HEK293 (cell line): ENCODE results near the gene AMPH.

ENCODE experiments used
- CTCF ChIA-PET: fragments of 350-600 bp; formaldehyde crosslinking; extraction: SDS; loops from one replicate; lab custom pipeline; 2021; ENCODE audit warnings: antibody characterized with exemption; lab: Yijun Ruan, JAX
- POLR2A ChIA-PET: fragments of 300-600 bp; formaldehyde crosslinking; extraction: SDS; loops from one replicate; lab custom pipeline; 2020; ENCODE audit warnings: antibody characterized with exemption, inconsistent platforms; lab: Yijun Ruan, JAX
- H3K27ac ChIP-seq: fragments of 200-500 bp; sonication (Bioruptor generic); 2 replicates; pipeline ENCODE4 v1.5.1; 2014; ENCODE audit warnings: low read depth, low read length, control low read depth, inconsistent platforms; ENCODE audit errors: extremely low read depth
- H3K36me3 ChIP-seq, 2 experiments: fragments of 200-500 bp in 1 of 2; sonication (Bioruptor generic) in 1 of 2; 1 replicate in 1 of 2; 2 replicates in 1 of 2; pipeline ENCODE4 v1.5.1; 2014 to 2017; ENCODE audit warnings: inconsistent platforms in 2 of 2, low read length in 2 of 2; ENCODE audit not compliant: control insufficient read depth in 2 of 2, insufficient read depth in 1 of 2
- H3K4me1 ChIP-seq: fragments of 200-500 bp; sonication (Bioruptor generic); 2 replicates; pipeline ENCODE4 v1.5.1; 2014; ENCODE audit warnings: mild to moderate bottlenecking, low read length, inconsistent platforms; ENCODE audit not compliant: control insufficient read depth, insufficient read depth
- H3K4me3 ChIP-seq: 2 replicates; pipeline ENCODE4 v1.5.1; 2011; ENCODE audit warnings: low read depth, mild to moderate bottlenecking, control low read depth, low read length, moderate library complexity
- H3K9me3 ChIP-seq: fragments of 200-500 bp; sonication (Bioruptor generic); 2 replicates; pipeline ENCODE4 v1.5.1; 2014; ENCODE audit warnings: low read depth, low read length, inconsistent platforms; ENCODE audit not compliant: control insufficient read depth, insufficient read depth
- GFI1B ChIP-seq: fragments of 450-650 bp; formaldehyde crosslinking; IDR thresholded peaks from 2 replicates; pipeline ENCODE4 v1.5.1; 2016; ENCODE audit warnings: missing biosample characterization, missing genetic modification characterization
- KLF1 ChIP-seq: fragments of 450-650 bp; formaldehyde crosslinking; IDR thresholded peaks from 2 replicates; pipeline ENCODE4 v1.5.1; 2016; ENCODE audit warnings: missing biosample characterization, missing genetic modification characterization
- OSR2 ChIP-seq: fragments of 450-650 bp; formaldehyde crosslinking; IDR thresholded peaks from 2 replicates; pipeline ENCODE4 v1.5.1; 2016; ENCODE audit warnings: missing biosample characterization, missing genetic modification characterization
- SP3 ChIP-seq: fragments of 450-650 bp; formaldehyde crosslinking; IDR thresholded peaks from 2 replicates; pipeline ENCODE4 v1.5.1; 2016; ENCODE audit warnings: missing biosample characterization, missing genetic modification characterization
- ZBTB17 ChIP-seq: fragments of 450-650 bp; formaldehyde crosslinking; IDR thresholded peaks from 2 replicates; pipeline ENCODE4 v1.5.1; 2016; ENCODE audit warnings: missing biosample characterization, missing genetic modification characterization
- ZFP41 ChIP-seq: fragments of 450-650 bp; formaldehyde crosslinking; IDR thresholded peaks from 2 replicates; pipeline ENCODE4 v1.5.1; 2016; ENCODE audit warnings: missing biosample characterization, missing genetic modification characterization, borderline replicate concordance
- ZNF133 ChIP-seq: fragments of 450-650 bp; formaldehyde crosslinking; IDR thresholded peaks from 2 replicates; pipeline ENCODE4 v1.5.1; 2016; ENCODE audit warnings: missing biosample characterization, missing genetic modification characterization
- ZNF148 ChIP-seq: fragments of 450-650 bp; formaldehyde crosslinking; IDR thresholded peaks from 2 replicates; pipeline ENCODE4 v1.5.0; 2017; ENCODE audit warnings: missing biosample characterization, missing genetic modification characterization, borderline replicate concordance
- ZNF174 ChIP-seq: fragments of 450-650 bp; formaldehyde crosslinking; IDR thresholded peaks from 2 replicates; pipeline ENCODE4 v1.5.0; 2017; ENCODE audit warnings: missing biosample characterization, mild to moderate bottlenecking, missing genetic modification characterization
- ZNF202 ChIP-seq: fragments of 450-650 bp; formaldehyde crosslinking; IDR thresholded peaks from 2 replicates; pipeline ENCODE4 v1.5.1; 2016; ENCODE audit warnings: missing biosample characterization, missing genetic modification characterization, borderline replicate concordance
- ZNF266 ChIP-seq: fragments of 450-650 bp; formaldehyde crosslinking; IDR thresholded peaks from 2 replicates; pipeline ENCODE4 v1.5.1; 2016; ENCODE audit warnings: missing biosample characterization, missing genetic modification characterization, low read depth
- ZNF274 ChIP-seq, 2 experiments: fragments of 200-500 bp in 1 of 2; fragments of 450-650 bp in 1 of 2; sonication (Bioruptor generic) in 1 of 2; formaldehyde crosslinking in 1 of 2; IDR thresholded peaks; 2 replicates each; pipeline versions ENCODE4 v1.5.1 to v1.6.1; 2014 to 2016; ENCODE audit warnings: borderline replicate concordance in 1 of 2, inconsistent platforms in 1 of 2, low read length in 1 of 2, missing biosample characterization in 1 of 2, missing genetic modification characterization in 1 of 2
- ZNF280D ChIP-seq: fragments of 450-650 bp; formaldehyde crosslinking; IDR thresholded peaks from 2 replicates; pipeline ENCODE4 v1.5.1; 2016; ENCODE audit warnings: missing biosample characterization, missing genetic modification characterization
- ZNF341 ChIP-seq: fragments of 450-650 bp; formaldehyde crosslinking; IDR thresholded peaks from 2 replicates; pipeline ENCODE4; 2016; ENCODE audit warnings: low read depth, missing biosample characterization, missing genetic modification characterization
- ZNF449 ChIP-seq: fragments of 450-650 bp; formaldehyde crosslinking; IDR thresholded peaks from 2 replicates; pipeline ENCODE4 v1.5.1; 2017; ENCODE audit warnings: missing biosample characterization, mild to moderate bottlenecking, missing genetic modification characterization, moderate library complexity
- ZNF513 ChIP-seq: fragments of 450-650 bp; IDR thresholded peaks from 2 replicates; pipeline ENCODE4 v1.5.1; 2018; ENCODE audit warnings: missing biosample characterization, missing genetic modification characterization
- ZNF514 ChIP-seq: fragments of 450-650 bp; formaldehyde crosslinking; IDR thresholded peaks from 2 replicates; pipeline ENCODE4 v1.5.1; 2016; ENCODE audit warnings: missing biosample characterization, missing genetic modification characterization
- ZNF529 ChIP-seq: fragments of 450-650 bp; formaldehyde crosslinking; IDR thresholded peaks from 2 replicates; pipeline ENCODE4 v1.5.1; 2017; ENCODE audit warnings: missing genetic modification characterization, missing biosample characterization; ENCODE audit not compliant: insufficient replicate concordance
- ZNF555 ChIP-seq: fragments of 450-650 bp; formaldehyde crosslinking; conservative IDR thresholded peaks from 2 replicates; pipeline ENCODE4 v1.5.1; 2017; ENCODE audit warnings: missing biosample characterization, mild to moderate bottlenecking, missing genetic modification characterization, inconsistent platforms
- ZNF571 ChIP-seq: fragments of 450-650 bp; formaldehyde crosslinking; IDR thresholded peaks from 2 replicates; pipeline ENCODE4 v1.5.0; 2017; ENCODE audit warnings: missing biosample characterization, missing genetic modification characterization
- ZNF610 ChIP-seq: fragments of 450-650 bp; formaldehyde crosslinking; IDR thresholded peaks from 2 replicates; pipeline ENCODE4 v1.5.1; 2016; ENCODE audit warnings: missing biosample characterization, missing genetic modification characterization, borderline replicate concordance
- ZNF621 ChIP-seq: fragments of 450-650 bp; formaldehyde crosslinking; IDR thresholded peaks from 2 replicates; pipeline ENCODE4 v1.5.1; 2017; ENCODE audit warnings: missing biosample characterization, missing genetic modification characterization
- ZNF626 ChIP-seq: fragments of 450-650 bp; sonication (Bioruptor Pico); formaldehyde crosslinking; IDR thresholded peaks from 2 replicates; pipeline ENCODE4 v1.5.1; 2018; ENCODE audit warnings: missing biosample characterization, missing genetic modification characterization, inconsistent platforms
- ZNF629 ChIP-seq: fragments of 450-650 bp; formaldehyde crosslinking; IDR thresholded peaks from 2 replicates; pipeline ENCODE4 v1.5.1; 2017; ENCODE audit warnings: missing biosample characterization, missing genetic modification characterization
- ZNF837 ChIP-seq: fragments of 450-650 bp; formaldehyde crosslinking; IDR thresholded peaks from 2 replicates; pipeline ENCODE4 v1.5.1; 2016; ENCODE audit warnings: missing biosample characterization, missing genetic modification characterization

Gene AMPH

GRCh38 chr7:38563741-38564140, 67.4 kb downstream of the AMPH start:
- POLR2A ChIA-PET, result no interaction called here
- no peaks in the 10 kb centered on the region for H3K4me1 ChIP-seq
- no peaks in the 10 kb centered on the region for H3K36me3 ChIP-seq
- H3K9me3 ChIP-seq, result no peaks in the 10 kb centered on the region
- H3K4me3 ChIP-seq, result no peak overlapping the region
- TF ChIP-seq ZNF280D (tag by site-specific recombination) (no peak), ZNF555 (tag by site-specific recombination) (no peak), ZNF837 (no peak), ZNF514 (tag by site-specific recombination) (no peak), ZNF148 (tag by site-specific recombination) (no peak), ZNF133 (tag by site-specific recombination) (no peak), ZNF629 (no peak), ZNF202 (tag by site-specific recombination) (no peak), ZNF513 (tag by site-specific recombination) (no peak), ZNF621 (tag by site-specific recombination) (no peak), ZNF266 (tag by site-specific recombination) (no peak), ZFP41 (tag by site-specific recombination) (no peak), GFI1B (tag by site-specific recombination) (no peak), ZNF174 (tag by site-specific recombination) (no peak)
- H3K27ac ChIP-seq, result no peak overlapping the region
- CTCF ChIA-PET, result no interaction called here

GRCh38 chr7:38561166-38561565, 70.0 kb downstream of the AMPH start:
- ChIA-PET POLR2A (no interaction called here), CTCF (no interaction called here)
- H3K4me1 ChIP-seq, result no peaks in the 10 kb centered on the region
- H3K27ac ChIP-seq, result no peak overlapping the region
- no peaks in the 10 kb centered on the region for H3K9me3 ChIP-seq
- H3K36me3 ChIP-seq, result no peaks in the 10 kb centered on the region
- no peak overlapping the region for H3K4me3 ChIP-seq
- TF ChIP-seq ZNF571 (tag by site-specific recombination), result no peak
- TF ChIP-seq ZNF610 (tag by site-specific recombination), result no peak
- no peak for TF ChIP-seq ZNF148 (tag by site-specific recombination)
- TF ChIP-seq ZNF529 (tag by site-specific recombination), result no peak
- TF ChIP-seq ZNF626 (tag by site-specific recombination), result no peak
- no peak for TF ChIP-seq OSR2 (tag by site-specific recombination)
- no peak for TF ChIP-seq ZNF449 (tag by site-specific recombination)
- TF ChIP-seq KLF1 (tag by site-specific recombination), result no peak
- no peak for TF ChIP-seq ZNF274 (IDR thresholded peaks at IDR 0.05; ENCODE audit: low read length)
- no peak for TF ChIP-seq ZNF274 (tag by site-specific recombination; IDR thresholded peaks at IDR 0.05; ENCODE audit: borderline replicate concordance)
- TF ChIP-seq SP3 (tag by site-specific recombination), result no peak
- TF ChIP-seq ZNF341 (tag by site-specific recombination), result no peak
- no peak for TF ChIP-seq ZBTB17 (tag by site-specific recombination)
- no peak for TF ChIP-seq ZNF514 (tag by site-specific recombination)
- no peak for TF ChIP-seq ZNF133 (tag by site-specific recombination)
